NB4 (cell line): ENCODE results near the gene RHOV.

Experiments
- DNase-seq: peaks from one replicate; pipeline ENCODE4 v3.0.0; 2010; ENCODE audit warnings: low read depth
- H3K4me3 ChIP-seq: one replicate; pipeline ENCODE4 v1.5.1; 2011; ENCODE audit warnings: mild to moderate bottlenecking, low read depth, low read length, moderate library complexity
- CTCF ChIP-seq: IDR thresholded peaks from one replicate; pipeline ENCODE4 v1.5.1; 2012; ENCODE audit warnings: low read depth, low read length
- MYC ChIP-seq: IDR thresholded peaks from 2 replicates; pipeline ENCODE4 v1.6.1; 2011; ENCODE audit warnings: low read depth, low read length
- POLR2A ChIP-seq: IDR thresholded peaks from 2 replicates; pipeline ENCODE4 v1.6.1; 2011; ENCODE audit warnings: mild to moderate bottlenecking; ENCODE audit not compliant: insufficient read length; ENCODE audit errors: extremely low read depth
- TF ChIP-seq, protein P1 (sequence below): IDR thresholded peaks from 2 replicates; pipeline ENCODE4 v1.6.1; 2011; ENCODE audit warnings: low read depth, low read length

Gene RHOV

DNA sequence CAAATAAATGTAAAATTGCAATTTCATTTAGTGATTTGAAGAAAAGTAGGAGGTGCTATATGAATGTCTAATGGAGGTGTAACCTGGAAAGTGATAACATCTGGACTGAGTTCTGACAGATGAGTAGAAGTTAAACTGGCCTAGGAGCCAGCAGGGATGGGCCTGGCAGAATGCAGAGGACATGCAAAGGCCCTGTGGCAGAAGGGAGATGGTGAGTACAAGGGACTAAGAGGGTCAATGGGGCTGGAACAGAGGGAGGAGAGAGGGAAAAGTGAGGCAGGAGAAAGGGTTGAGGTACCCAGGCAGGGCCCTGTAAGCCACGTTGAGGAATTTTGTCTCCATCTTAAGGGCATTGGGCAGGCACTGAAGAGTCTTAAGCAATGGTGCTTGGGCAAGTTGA lies 42.2 kb downstream of the RHOV start:
- H3K4me3 ChIP-seq, result no peak overlapping the region
- no peak for TF ChIP-seq MYC
- TF ChIP-seq, protein P1, sequence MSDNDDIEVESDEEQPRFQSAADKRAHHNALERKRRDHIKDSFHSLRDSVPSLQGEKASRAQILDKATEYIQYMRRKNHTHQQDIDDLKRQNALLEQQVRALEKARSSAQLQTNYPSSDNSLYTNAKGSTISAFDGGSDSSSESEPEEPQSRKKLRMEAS, result no peak
- no peak for TF ChIP-seq CTCF
- TF ChIP-seq POLR2A, result no peak
- DNase-seq, result no peak

DNA sequence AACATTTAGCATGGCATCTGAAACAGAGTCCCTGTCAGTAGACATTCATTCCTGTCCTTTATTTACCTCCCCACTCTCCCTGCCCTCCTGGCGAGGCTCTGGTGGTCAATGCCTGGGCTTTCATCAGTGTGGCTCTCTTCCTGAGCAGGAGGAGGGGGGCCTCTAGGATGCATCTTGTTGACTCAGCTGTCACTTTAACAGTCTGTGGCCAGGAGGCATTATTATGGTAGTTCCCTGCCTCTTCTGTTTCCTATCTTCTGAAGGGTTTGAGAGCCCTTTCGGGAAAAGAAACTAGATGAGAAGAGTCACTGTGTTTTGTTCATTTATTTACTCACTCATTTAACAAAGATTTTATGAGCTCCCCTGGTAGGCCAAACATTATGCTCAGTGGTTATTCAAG lies 43.1 kb downstream of the RHOV start:
- DNase-seq, result no peak
- no peak overlapping the region for H3K4me3 ChIP-seq
- TF ChIP-seq, protein P1, result no peak
- TF ChIP-seq CTCF (no peak), POLR2A (no peak), MYC (no peak)

- no peak for DNase-seq
- H3K4me3 ChIP-seq, result no peak overlapping the region
- TF ChIP-seq MYC, result no peak
- TF ChIP-seq CTCF, result no peak
- no peak for TF ChIP-seq POLR2A
- TF ChIP-seq, protein P1, result no peak
These were observed 44.9 kb downstream of the RHOV start for GRCh38 chr15:40829115-40829514.

- DNase-seq, result no peak
- TF ChIP-seq MYC (no peak), CTCF (no peak)
- TF ChIP-seq, protein P1, result no peak
- no peak within 1 kb of the TSS for H3K4me3 ChIP-seq
These were observed 45.5 kb downstream of the RHOV start, which contains the start of gene PPP1R14D for GRCh38 chr15:40828447-40829036. Gene PPP1R14D, minus strand, starts transcription at chr15:40828708. Its CDS starts 67 bp downstream, at chr15:40828641.

DNA sequence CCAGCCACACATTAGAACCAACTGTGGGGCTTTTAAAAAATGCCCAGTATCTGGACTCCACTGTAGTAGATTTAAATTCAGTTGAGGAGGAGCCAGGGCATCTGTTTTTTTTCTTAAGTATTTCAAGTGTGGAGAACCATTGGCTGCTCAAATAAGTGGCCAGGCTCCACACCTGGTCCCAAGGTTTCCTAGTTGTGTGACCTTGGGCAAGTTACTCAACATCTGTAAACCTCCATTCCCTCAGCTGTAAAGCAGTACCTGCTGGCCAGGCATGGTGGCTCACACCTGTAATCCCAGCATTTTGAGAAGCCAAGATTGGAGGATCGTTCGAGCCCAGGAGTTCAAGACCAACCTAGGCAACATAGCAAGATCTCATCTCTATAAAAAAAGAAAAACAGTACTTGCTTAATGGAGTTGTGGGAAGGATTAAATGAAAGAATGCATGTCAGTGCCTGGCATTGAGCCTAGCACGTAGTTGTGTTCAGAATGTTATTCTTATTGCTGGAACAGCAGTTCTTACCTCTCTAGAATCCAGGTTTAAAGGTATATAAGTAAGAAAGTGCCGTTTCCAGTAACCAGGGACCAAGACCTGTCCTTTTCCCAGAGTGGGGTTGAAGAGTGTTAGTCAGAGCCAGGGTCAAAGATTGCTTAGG lies 47.5 kb downstream of the RHOV start:
- TF ChIP-seq MYC, result no peak
- no peak for TF ChIP-seq POLR2A
- TF ChIP-seq CTCF, result no peak
- TF ChIP-seq, protein P1, result no peak
- no peak overlapping the region for H3K4me3 ChIP-seq
- DNase-seq, result no peak
